Progenitor cell of endocrine pancreas (in vitro differentiated cells): ENCODE data around the gene SPTLC3. TPM values are rescaled to one million over a fixed set of nuclear protein-coding genes. Genes with fewer than 3 reads are reported as not detected.
"Not testable (repeated sequence)": the region's sequence is repeated elsewhere in the genome, so short reads cannot be mapped to it uniquely, and the experiment has no call there.

Experiments
- DNase-seq: peaks from one replicate; pipeline ENCODE4 v3.0.0; 2021; ENCODE audit warnings: low spot score; ENCODE audit not compliant: unreplicated experiment
- H3K27ac Mint-ChIP-seq: 2 replicates; pipeline ENCODE4 v1.8.0; 2021; ENCODE audit warnings: mild to moderate bottlenecking, moderate library complexity, mixed read lengths
- H3K27me3 Mint-ChIP-seq: 2 replicates; pipeline ENCODE4 v1.8.0; 2021; ENCODE audit warnings: mixed read lengths
- H3K36me3 Mint-ChIP-seq: 2 replicates; pipeline ENCODE4 v1.8.0; 2022; ENCODE audit warnings: mixed read lengths; ENCODE audit not compliant: insufficient read depth
- H3K4me1 Mint-ChIP-seq: 2 replicates; pipeline ENCODE4 v1.8.0; 2021; ENCODE audit warnings: low read depth, mixed read lengths
- H3K4me3 Mint-ChIP-seq: 2 replicates; pipeline ENCODE4 v1.8.0; 2021; ENCODE audit warnings: low read depth, mild to moderate bottlenecking, moderate library complexity, mixed read lengths
- H3K9me3 Mint-ChIP-seq: 2 replicates; pipeline ENCODE4 v1.8.0; 2021; ENCODE audit warnings: low read depth, mixed read lengths
- total RNA-seq: library from RNA; stranded (reverse); gene quantifications from 2 replicates; pipeline ENCODE4 v1.2.1, GENCODE V29; 2021
- TF ChIP-seq, protein P1 (sequence below): fragments of 200-600 bp; sonication (generic); IDR thresholded peaks from one replicate; pipeline ENCODE4 v1.5.0; 2021; ENCODE audit warnings: antibody characterized with exemption, mild to moderate bottlenecking; ENCODE audit not compliant: unreplicated experiment

The SPTLC3 gene
- total RNA-seq, 1 donor from 2014 or later = 52.2 TPM

DNA sequence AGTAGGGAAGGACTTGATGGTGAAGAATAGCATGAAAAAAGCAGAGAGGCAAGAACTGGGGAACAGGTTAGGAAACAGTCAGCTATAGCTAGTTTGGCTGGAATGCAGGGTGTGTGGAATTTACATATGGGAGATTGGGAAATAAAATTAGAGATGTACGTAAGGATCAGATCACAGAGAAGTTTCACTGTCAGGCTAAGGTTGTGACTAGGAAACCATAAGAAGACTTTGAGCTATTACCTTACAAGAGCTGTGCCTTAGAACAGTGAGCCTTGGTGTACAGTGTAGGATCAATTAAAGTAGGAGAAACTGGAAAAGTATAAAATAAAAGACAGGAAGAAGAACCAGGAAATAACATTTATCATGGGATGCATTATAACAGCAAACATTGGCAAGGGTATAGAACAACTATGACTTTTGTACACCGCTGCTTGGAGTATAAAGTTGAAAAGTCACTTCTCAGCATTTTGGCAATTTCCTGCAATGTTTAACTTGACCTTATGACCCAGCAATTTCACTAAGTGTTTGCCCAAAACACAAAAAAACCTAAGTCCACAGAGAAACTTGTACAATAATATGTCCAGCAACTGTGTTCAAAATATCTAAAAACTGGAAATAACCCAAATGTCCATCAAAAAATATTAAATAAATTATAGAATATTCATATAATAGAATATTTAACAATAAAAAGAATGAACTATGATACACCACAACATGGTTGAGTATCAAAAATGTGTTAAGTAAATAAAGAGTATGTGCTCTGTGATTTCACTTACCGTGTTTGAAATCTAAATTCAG is 31.2 kb upstream of the SPTLC3 start:
- Mint-ChIP-seq H3K27me3 (no peaks in the 10 kb centered on the region), H3K4me1 (peaks cover 26% of the 10 kb centered on the region), H3K4me3 (peak overlapping the region; percentile 36), H3K27ac (peak overlapping the region; percentile 89), H3K36me3 (no peaks in the 10 kb centered on the region), H3K9me3 (peaks cover 17% of the 10 kb centered on the region)
- TF ChIP-seq, protein P1, sequence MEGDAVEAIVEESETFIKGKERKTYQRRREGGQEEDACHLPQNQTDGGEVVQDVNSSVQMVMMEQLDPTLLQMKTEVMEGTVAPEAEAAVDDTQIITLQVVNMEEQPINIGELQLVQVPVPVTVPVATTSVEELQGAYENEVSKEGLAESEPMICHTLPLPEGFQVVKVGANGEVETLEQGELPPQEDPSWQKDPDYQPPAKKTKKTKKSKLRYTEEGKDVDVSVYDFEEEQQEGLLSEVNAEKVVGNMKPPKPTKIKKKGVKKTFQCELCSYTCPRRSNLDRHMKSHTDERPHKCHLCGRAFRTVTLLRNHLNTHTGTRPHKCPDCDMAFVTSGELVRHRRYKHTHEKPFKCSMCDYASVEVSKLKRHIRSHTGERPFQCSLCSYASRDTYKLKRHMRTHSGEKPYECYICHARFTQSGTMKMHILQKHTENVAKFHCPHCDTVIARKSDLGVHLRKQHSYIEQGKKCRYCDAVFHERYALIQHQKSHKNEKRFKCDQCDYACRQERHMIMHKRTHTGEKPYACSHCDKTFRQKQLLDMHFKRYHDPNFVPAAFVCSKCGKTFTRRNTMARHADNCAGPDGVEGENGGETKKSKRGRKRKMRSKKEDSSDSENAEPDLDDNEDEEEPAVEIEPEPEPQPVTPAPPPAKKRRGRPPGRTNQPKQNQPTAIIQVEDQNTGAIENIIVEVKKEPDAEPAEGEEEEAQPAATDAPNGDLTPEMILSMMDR = no peak
- DNase-seq = no peak

DNA sequence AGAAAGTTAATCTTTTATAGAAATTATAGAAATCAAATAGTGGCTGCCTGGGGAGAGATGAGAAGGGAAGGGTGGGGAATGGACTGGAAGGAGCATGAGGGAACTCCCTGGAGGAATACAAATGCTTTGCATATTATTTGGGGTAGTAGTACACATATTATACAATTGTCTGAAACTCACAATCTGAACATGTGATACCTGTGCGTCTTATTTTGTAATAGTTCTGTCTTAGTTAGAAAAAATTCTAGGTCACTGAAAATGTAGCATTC is 30.7 kb upstream of the SPTLC3 start:
- TF ChIP-seq, protein P1 = no peak
- H3K27ac Mint-ChIP-seq = peak overlapping the region; percentile 22
- H3K4me1 Mint-ChIP-seq = peaks cover 26% of the 10 kb centered on the region

DNA sequence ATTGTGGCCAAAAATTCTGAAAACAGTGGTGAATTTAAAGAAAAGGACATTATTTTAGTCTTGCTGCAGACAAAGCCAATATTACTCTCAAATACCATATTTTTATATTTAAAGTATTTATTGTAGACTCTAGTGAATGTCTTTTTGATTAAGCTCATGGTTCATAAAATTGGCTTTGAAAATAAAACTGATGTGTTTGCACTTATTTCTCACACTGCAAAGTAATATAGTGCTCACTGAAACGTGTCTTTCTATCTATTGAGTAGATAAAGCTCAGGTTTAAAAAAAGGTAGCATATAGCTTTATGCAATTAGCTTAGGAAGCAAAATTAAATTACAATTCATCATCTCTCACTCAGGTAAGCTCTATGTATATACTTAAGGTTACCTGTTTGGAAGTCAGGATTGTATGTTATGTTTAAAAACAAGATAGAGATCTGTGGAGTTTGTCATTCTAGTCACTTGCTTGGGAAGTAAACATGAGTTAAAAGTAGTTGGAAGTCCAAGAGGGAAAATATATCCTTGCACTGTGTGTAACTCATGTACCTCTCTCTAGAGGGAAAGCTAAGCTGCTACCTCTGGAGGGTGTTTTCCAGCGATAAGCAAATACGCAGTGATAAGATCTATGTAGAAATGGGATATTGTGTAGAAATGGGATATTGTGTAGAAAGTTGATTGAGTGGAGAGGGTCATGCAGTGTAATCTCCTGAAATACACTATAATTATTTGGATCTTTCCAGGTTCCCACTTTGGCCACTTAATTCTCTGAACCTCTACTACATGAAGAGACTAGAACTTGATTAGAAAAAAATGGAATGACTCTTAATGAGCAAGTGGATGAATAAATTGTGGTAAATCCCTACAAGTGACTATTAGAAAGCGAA is 29.9 kb upstream of the SPTLC3 start:
- no peak for DNase-seq
- no peaks in the 10 kb centered on the region for H3K27me3 Mint-ChIP-seq
- H3K4me1 Mint-ChIP-seq = peaks cover 26% of the 10 kb centered on the region
- no peak overlapping the region for H3K4me3 Mint-ChIP-seq
- peak overlapping the region; percentile 22 for H3K27ac Mint-ChIP-seq
- TF ChIP-seq, protein P1 = no peak
- H3K9me3 Mint-ChIP-seq = peaks cover 13% of the 10 kb centered on the region
- no peaks in the 10 kb centered on the region for H3K36me3 Mint-ChIP-seq

More for the DNA sequence above, 30.7 kb upstream of the SPTLC3 start:
- no peak for DNase-seq
- Mint-ChIP-seq H3K27me3 (no peaks in the 10 kb centered on the region), H3K4me3 (peak overlapping the region; percentile 49), H3K36me3 (no peaks in the 10 kb centered on the region), H3K9me3 (peaks cover 17% of the 10 kb centered on the region)

DNA sequence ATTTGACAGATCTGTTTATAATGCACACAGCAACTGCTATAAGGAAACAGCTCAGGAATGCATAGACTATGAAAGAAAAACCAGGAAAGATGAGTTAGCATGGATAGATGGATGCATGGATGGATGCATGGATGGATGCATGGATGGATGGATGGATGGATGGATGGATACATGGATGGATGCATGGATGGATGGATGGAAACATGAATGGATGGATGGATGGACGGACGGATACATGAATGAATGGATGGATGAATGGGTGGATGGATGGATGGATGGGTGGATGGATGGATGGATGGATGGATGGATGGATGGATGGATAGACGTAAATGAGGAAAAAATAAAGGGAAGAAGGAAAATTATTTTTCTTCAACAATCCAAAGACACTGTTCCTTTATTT is 29.1 kb upstream of the SPTLC3 start:
- not testable (repeated sequence) for H3K36me3 Mint-ChIP-seq, H3K27ac Mint-ChIP-seq, H3K27me3 Mint-ChIP-seq, H3K4me3 Mint-ChIP-seq, H3K9me3 Mint-ChIP-seq, DNase-seq
- peaks cover 33% of the 10 kb centered on the region for H3K4me1 Mint-ChIP-seq

DNA sequence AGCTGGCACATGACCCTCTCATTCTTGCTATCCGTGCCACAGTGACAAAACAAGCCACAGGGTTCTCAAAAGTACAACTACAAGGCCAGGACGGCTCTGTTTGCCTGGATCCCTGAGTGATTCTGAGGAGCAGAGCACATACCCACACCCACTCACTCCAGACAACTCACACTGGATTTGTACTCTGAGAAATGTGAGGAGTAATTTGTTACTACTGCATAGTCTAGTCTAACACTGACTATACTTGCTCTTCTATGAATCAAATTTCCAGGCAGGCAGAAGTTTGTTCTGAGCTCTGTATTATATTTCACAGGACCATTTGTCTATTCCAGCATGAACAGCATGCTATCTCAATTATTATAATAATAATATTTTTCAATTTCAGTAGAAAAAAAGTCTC is 26.7 kb upstream of the SPTLC3 start:
- no peak for DNase-seq
- H3K27me3 Mint-ChIP-seq = no peaks in the 10 kb centered on the region
- TF ChIP-seq, protein P1 = no peak
- no peaks in the 10 kb centered on the region for H3K36me3 Mint-ChIP-seq
- H3K27ac Mint-ChIP-seq = no peak overlapping the region
- peaks cover 29% of the 10 kb centered on the region for H3K4me1 Mint-ChIP-seq
- H3K9me3 Mint-ChIP-seq = peaks cover 9% of the 10 kb centered on the region
- H3K4me3 Mint-ChIP-seq = no peak overlapping the region
